Subcutaneous abdominal adipose tissue (tissue), 5 donors: ENCODE data around the gene DIO3.
"Not testable (repeated sequence)": the region's sequence is repeated elsewhere in the genome, so short reads cannot be mapped to it uniquely, and the experiment has no call there.

ENCODE experiments used
- H3K27ac ChIP-seq: one replicate; pipeline ENCODE4 v1.7.0; 2013; ENCODE audit warnings: low read depth, mild to moderate bottlenecking, inconsistent platforms, low read length, moderate library complexity
- H3K27me3 ChIP-seq, 5 donors: one replicate each; pipeline ENCODE4 v1.7.0; 2013; ENCODE audit warnings: low read length in 5 of 5, inconsistent platforms in 1 of 5; ENCODE audit not compliant: control insufficient read depth in 5 of 5, insufficient read depth in 4 of 5
- H3K36me3 ChIP-seq, 5 donors: one replicate each; pipeline ENCODE4 v1.7.0; 2013; ENCODE audit warnings: low read length in 5 of 5; ENCODE audit not compliant: control insufficient read depth in 5 of 5, insufficient read depth in 5 of 5
- H3K4me1 ChIP-seq, 5 donors: one replicate each; pipeline ENCODE4 v1.7.0; 2013; ENCODE audit warnings: low read length in 5 of 5, mild to moderate bottlenecking in 3 of 5, moderate library complexity in 1 of 5; ENCODE audit not compliant: control insufficient read depth in 5 of 5, insufficient read depth in 5 of 5
- H3K4me3 ChIP-seq, 5 donors: one replicate each; pipeline ENCODE4 v1.7.0; 2013; ENCODE audit warnings: low read length in 5 of 5, low read depth in 1 of 5
- H3K9ac ChIP-seq, 5 donors: one replicate each; pipeline ENCODE4 v1.7.0; 2013; ENCODE audit warnings: low read length in 5 of 5, mild to moderate bottlenecking in 4 of 5, moderate library complexity in 3 of 5
- H3K9me3 ChIP-seq, 5 donors: one replicate each; pipeline ENCODE4 v1.7.0; 2013; ENCODE audit warnings: low read length in 5 of 5; ENCODE audit not compliant: control insufficient read depth in 5 of 5
- donor health status: healthy.
- donor health status: healthy.
- donor health status: healthy.
- donor health status: healthy.
- donor health status: healthy.

DIO3 gene

DNA sequence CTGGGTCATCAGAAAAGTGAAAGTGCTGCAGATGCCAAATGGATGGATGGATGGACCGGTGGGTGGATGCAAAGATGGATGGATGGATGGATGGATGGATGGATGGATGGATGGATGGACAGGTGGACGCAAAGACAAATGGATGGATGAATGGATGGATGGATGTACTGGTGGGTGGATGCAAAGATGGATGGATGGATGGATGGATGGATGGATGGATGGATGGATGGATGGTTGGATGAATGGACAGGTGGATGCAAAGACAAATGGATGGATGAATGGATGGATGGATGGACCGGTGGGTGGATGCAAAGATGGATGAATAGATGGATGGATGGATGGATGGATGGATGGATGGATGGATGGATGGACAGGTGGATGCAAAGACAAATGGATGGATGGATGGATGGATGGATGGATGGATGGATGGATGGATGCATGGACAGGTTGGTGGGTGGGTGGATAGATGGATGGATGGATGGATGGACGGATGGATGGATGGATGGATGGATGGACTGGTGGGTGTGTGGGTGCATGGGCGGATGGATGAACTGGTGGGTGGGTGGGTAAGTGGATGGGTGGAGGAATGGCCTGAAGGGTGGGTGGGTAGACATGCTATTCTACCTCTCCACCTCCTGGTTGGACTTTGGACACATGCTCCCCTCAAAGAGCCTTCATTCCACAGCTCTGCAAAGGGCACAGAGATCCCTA lies 10.9 kb upstream of the DIO3 start:
- H3K4me3 ChIP-seq, H3K27ac ChIP-seq, H3K36me3 ChIP-seq, H3K9me3 ChIP-seq, H3K9ac ChIP-seq, H3K4me1 ChIP-seq: not testable (repeated sequence)
- peaks cover 4 to 25% (median 16%) of the 10 kb centered on the region in 5 donors for H3K27me3 ChIP-seq

- no peak overlapping the region for H3K27ac ChIP-seq
- H3K9ac ChIP-seq = no peak overlapping the region
- peaks cover 0 to 7% (median 0%) of the 10 kb centered on the region in 5 donors for H3K4me1 ChIP-seq
- no peak overlapping the region for H3K4me3 ChIP-seq
- no peaks in the 10 kb centered on the region for H3K9me3 ChIP-seq
- peaks cover 0 to 5% (median 0%) of the 10 kb centered on the region in 5 donors for H3K36me3 ChIP-seq
- H3K27me3 ChIP-seq = peaks cover 4 to 32% (median 22%) of the 10 kb centered on the region in 5 donors
These were observed 9.3 kb upstream of the DIO3 start for GRCh38 chr14:101551729-101552595.

DNA sequence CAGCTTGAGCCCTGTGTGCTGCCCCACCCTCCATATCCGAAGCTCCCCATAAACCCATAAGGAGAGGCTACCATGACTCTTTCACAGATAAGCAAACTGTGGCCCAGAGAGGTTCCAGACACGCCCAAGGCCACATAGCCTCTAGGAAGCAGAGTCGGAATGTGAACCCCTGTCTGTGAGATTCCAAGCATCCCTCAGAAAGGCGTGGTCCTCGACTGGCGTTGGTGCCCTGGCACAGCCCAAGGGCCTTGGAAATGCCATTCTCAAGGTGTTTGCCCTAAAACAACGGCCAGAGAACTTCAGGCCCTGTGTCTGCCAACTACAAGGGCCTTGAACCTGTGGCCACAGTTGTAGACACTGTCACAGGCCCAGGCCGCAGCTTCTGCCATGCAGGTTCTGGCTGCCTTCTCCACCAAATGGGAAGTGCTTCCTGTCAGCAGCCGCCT lies 8.5 kb upstream of the DIO3 start:
- peaks cover 0 to 8% (median 5%) of the 10 kb centered on the region in 5 donors for H3K4me1 ChIP-seq
- no peak overlapping the region for H3K9ac ChIP-seq
- H3K4me3 ChIP-seq = no peak overlapping the region
- H3K9me3 ChIP-seq = no peaks in the 10 kb centered on the region
- peaks cover 0 to 5% (median 0%) of the 10 kb centered on the region in 5 donors for H3K36me3 ChIP-seq
- H3K27ac ChIP-seq = no peak overlapping the region
- peaks cover 4 to 35% (median 26%) of the 10 kb centered on the region in 5 donors for H3K27me3 ChIP-seq

GRCh38 chr14:101553393-101553792 lies 7.9 kb upstream of the DIO3 start:
- H3K4me3 ChIP-seq = no peak overlapping the region
- H3K9ac ChIP-seq = no peak overlapping the region
- peaks cover 0 to 5% (median 0%) of the 10 kb centered on the region in 5 donors for H3K36me3 ChIP-seq
- no peaks in the 10 kb centered on the region for H3K9me3 ChIP-seq
- H3K4me1 ChIP-seq = peaks cover 0 to 11% (median 7%) of the 10 kb centered on the region in 5 donors
- peaks cover 4 to 34% (median 25%) of the 10 kb centered on the region in 5 donors for H3K27me3 ChIP-seq
- H3K27ac ChIP-seq = no peak overlapping the region

GRCh38 chr14:101553931-101554330 lies 7.4 kb upstream of the DIO3 start:
- Histone ChIP-seq H3K9me3 (no peaks in the 10 kb centered on the region), H3K4me3 (no peak overlapping the region), H3K27me3 (peaks cover 4 to 38% (median 31%) of the 10 kb centered on the region in 5 donors), H3K9ac (no peak overlapping the region), H3K27ac (no peak overlapping the region), H3K36me3 (peaks cover 0 to 5% (median 0%) of the 10 kb centered on the region in 5 donors), H3K4me1 (peaks cover 0 to 11% (median 7%) of the 10 kb centered on the region in 5 donors)

GRCh38 chr14:101554991-101555668 lies 6.2 kb upstream of the DIO3 start:
- H3K9ac ChIP-seq = no peak overlapping the region
- peaks cover 0 to 5% (median 0%) of the 10 kb centered on the region in 5 donors for H3K36me3 ChIP-seq

GRCh38 chr14:101555669-101556043 lies 5.6 kb upstream of the DIO3 start:
- H3K36me3 ChIP-seq, H3K27ac ChIP-seq, H3K9me3 ChIP-seq, H3K9ac ChIP-seq, H3K4me3 ChIP-seq: not testable (repeated sequence)
- H3K4me1 ChIP-seq = peaks cover 0 to 23% (median 15%) of the 10 kb centered on the region in 5 donors
- peaks cover 0 to 41% (median 35%) of the 10 kb centered on the region in 5 donors for H3K27me3 ChIP-seq

More at GRCh38 chr14:101554991-101555668, 6.2 kb upstream of the DIO3 start:
- Histone ChIP-seq H3K27ac (no peak overlapping the region), H3K9me3 (no peaks in the 10 kb centered on the region), H3K4me1 (peaks cover 0 to 22% (median 15%) of the 10 kb centered on the region in 5 donors), H3K27me3 (peaks cover 0 to 41% (median 35%) of the 10 kb centered on the region in 5 donors), H3K4me3 (no peak overlapping the region)

DNA sequence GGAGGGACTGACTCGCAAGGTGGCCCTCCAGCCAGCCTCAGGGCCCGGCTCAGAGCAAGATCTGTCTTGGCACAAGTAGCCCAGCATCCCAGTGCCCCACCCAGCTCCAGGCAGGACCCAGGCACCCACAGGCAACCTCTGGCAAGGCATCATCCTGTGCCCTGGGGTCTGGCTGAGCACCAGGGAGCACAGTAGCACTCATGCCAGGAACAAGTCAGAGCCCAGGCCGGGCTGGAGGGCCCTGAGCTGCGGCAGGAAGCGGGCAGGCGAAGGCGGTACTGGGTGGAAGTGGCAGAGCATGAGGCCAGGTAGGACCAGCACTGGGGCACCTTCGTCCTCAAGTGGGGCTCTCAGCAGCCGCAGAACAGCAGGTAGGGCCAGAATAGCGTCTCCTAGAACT lies 5.2 kb upstream of the DIO3 start:
- H3K36me3 ChIP-seq = peaks cover 0 to 5% (median 0%) of the 10 kb centered on the region in 5 donors
- peaks cover 0 to 23% (median 15%) of the 10 kb centered on the region in 5 donors for H3K4me1 ChIP-seq
- H3K9me3 ChIP-seq = peaks cover 0 to under 1% (median 0%) of the 10 kb centered on the region in 5 donors
- H3K27me3 ChIP-seq = peaks cover 0 to 41% (median 35%) of the 10 kb centered on the region in 5 donors
- H3K9ac ChIP-seq = no peak overlapping the region
- H3K4me3 ChIP-seq = no peak overlapping the region
- no peak overlapping the region for H3K27ac ChIP-seq

GRCh38 chr14:101556566-101557320 lies 4.6 kb upstream of the DIO3 start:
- no peak overlapping the region for H3K9ac ChIP-seq
- peaks cover 0 to 23% (median 15%) of the 10 kb centered on the region in 5 donors for H3K4me1 ChIP-seq
- peaks cover 0 to 5% (median 0%) of the 10 kb centered on the region in 5 donors for H3K36me3 ChIP-seq
- no peak overlapping the region for H3K4me3 ChIP-seq
- no peak overlapping the region for H3K27ac ChIP-seq
- H3K9me3 ChIP-seq = peaks cover under 1 to 6% (median 6%) of the 10 kb centered on the region in 5 donors
- H3K27me3 ChIP-seq = peaks cover 5 to 47% (median 39%) of the 10 kb centered on the region in 5 donors
